ENCODE results near the gene RPS26. TPM values are rescaled to one million over a fixed set of nuclear protein-coding genes. Genes with fewer than 3 reads are reported as not detected.

The RPS26 gene
- 1,000 to 10,000 TPM in 2 of 4 donors, 100 to 1,000 TPM in 2; 381 to 1,639 (median 1,040) TPM for total RNA-seq

DNA sequence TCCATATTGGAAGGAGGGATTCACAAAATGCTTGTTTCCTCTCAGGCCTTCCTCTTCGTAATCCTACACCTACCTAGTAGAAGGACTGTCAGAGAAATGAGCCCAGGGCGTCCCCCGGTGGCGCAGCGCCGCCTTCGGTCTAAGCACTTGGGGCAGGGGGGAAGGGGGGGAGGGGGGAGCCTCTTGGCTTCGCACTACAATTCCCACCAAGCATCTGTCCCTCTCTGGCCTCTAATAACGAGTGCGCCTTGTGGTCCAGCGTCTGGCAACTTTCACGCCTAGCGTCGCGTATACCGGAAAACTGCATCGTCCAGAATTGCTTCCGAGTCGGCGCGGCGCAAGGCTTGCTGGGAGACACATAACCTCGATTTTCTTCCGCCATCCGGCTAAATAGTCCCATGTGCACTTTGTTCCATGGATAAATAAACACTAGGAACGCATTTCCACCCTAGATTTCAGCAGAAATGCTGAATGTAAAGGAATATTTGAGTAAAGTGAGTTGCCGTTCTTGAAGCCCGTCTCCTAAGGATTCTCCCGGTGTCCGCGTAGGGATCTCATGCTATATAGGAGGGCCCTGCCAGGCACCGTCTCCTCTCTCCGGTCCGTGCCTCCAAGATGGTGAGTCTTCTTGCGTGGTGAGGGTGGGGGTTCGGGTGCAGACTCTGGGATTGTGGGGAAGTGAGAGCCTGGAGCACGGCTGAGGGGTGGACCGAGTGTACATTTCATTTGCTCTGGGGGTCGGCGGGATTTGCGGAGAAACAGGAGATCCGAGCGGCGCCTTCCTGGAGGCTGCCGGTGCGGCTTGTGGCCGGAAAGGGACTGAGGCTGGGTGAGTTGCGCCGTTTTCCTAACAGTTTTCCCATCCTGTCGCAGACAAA lies at the start of gene RPS26:
RPS26 (plus strand) TSS at position 367 of the 878 bp plus-strand sequence; CDS start at position 616, 249 bp downstream.
- H3K27ac ChIP-seq: peak within 1 kb of the TSS; percentile 92 to 99 (median 96)
- no peaks in the 10 kb centered on the region for H3K9me3 ChIP-seq
- peak; percentile 90 for DNase-seq
- intact Hi-C loops (cut with DNase I): loop anchor here (10.0 kb wide), 1 partner anchor 63 kb away; the partner anchor contains the start of gene PA2G4
- no peaks in the 10 kb centered on the region for H3K27me3 ChIP-seq
- peaks cover 0 to 44% (median 21%) of the 10 kb centered on the region in 3 donors for H3K36me3 ChIP-seq
- H3K4me1 ChIP-seq: peaks cover 9 to 26% (median 18%) of the 10 kb centered on the region in 3 donors
- TF ChIP-seq, protein P1, sequence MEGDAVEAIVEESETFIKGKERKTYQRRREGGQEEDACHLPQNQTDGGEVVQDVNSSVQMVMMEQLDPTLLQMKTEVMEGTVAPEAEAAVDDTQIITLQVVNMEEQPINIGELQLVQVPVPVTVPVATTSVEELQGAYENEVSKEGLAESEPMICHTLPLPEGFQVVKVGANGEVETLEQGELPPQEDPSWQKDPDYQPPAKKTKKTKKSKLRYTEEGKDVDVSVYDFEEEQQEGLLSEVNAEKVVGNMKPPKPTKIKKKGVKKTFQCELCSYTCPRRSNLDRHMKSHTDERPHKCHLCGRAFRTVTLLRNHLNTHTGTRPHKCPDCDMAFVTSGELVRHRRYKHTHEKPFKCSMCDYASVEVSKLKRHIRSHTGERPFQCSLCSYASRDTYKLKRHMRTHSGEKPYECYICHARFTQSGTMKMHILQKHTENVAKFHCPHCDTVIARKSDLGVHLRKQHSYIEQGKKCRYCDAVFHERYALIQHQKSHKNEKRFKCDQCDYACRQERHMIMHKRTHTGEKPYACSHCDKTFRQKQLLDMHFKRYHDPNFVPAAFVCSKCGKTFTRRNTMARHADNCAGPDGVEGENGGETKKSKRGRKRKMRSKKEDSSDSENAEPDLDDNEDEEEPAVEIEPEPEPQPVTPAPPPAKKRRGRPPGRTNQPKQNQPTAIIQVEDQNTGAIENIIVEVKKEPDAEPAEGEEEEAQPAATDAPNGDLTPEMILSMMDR (IDR thresholded peaks at IDR 0.05): peak in 3 of 6 experiments; percentile 12 to 61 (median 30)
- TF ChIP-seq POLR2A (IDR thresholded peaks at IDR 0.05): peak in 3 of 4 donors; percentile 14 to 95 (median 84)
- H3K4me3 ChIP-seq: peak within 1 kb of the TSS; percentile 81 to 89 (median 82)
- WGBS, 2 donors: 0% methylated on average over 28 to 45 of the region's 50 CpGs

DNA sequence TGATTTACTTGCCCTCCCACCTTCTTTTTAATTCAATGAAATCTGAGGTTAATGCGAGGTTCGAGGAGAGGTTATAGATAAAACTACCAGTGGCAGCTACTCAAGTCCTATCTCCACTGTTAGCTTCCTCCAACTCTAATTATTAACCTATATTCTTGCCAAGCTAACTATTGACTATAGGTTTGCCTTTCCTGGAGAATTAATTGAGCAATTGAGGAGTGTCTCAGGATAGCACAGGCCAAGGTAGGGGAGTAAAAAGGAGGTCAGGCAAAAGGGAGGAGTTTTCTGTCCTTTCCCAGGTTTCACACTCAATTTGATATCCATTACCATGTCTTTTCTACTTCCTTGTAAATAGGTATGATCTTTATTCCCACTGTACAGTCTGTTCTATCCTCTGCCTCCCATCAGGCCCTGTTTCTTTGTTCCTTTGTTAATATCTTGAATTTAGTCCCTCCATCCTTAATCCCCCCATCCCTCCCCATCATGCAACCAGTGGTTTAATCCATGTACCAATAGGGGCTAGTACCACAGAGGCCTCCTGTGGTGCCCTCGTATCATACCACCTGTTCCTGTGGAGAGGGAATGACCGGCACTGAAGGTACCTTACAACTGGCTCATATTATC lies 48.4 kb upstream of the RPS26 start:
- WGBS, 2 donors: 87 to 88% methylated on average over 4 of the region's 4 CpGs
- intact Hi-C loops (cut with DNase I): loop anchor here (5.0 kb wide), 1 partner anchor 44 kb away; no protein-coding TSS in a partner anchor
- H3K27ac ChIP-seq: no peak overlapping the region
- H3K4me3 ChIP-seq: no peak overlapping the region
- DNase-seq: no peak
- TF ChIP-seq, protein P1 (IDR thresholded peaks at IDR 0.05): no peak
- no peak for TF ChIP-seq POLR2A (IDR thresholded peaks at IDR 0.05)
- peaks cover 11 to 19% (median 13%) of the 10 kb centered on the region in 3 donors for H3K4me1 ChIP-seq
- peaks cover 39 to 72% (median 47%) of the 10 kb centered on the region in 3 donors for H3K36me3 ChIP-seq
- no peaks in the 10 kb centered on the region for H3K9me3 ChIP-seq
- no peaks in the 10 kb centered on the region for H3K27me3 ChIP-seq

DNA sequence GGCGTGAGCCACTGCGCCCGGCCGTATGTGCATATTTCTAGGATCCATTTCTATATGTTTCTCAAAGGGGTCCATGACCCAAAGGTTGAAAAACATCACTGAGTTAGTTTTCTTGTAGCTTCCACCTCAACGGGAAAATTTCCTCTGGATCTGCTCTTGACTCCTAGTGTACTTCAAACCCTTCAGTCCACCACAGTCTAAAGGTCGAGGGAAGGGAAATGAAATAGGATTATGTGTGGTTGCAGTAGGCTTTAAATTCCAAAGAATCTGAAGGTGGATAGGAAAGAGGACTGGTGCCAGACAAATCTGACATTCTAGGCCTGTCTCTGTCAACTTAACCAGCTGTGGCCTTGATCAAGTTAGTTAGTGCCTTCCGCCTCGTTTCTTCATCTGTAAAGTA lies 46.4 kb upstream of the RPS26 start:
- 69 to 76% methylated on average over 4 to 8 of the region's 8 CpGs for WGBS, 2 donors
- Histone ChIP-seq H3K36me3 (peaks cover 31 to 70% (median 33%) of the 10 kb centered on the region in 3 donors), H3K4me3 (no peak overlapping the region), H3K9me3 (no peaks in the 10 kb centered on the region), H3K27ac (no peak overlapping the region), H3K27me3 (no peaks in the 10 kb centered on the region), H3K4me1 (peaks cover 11 to 22% (median 14%) of the 10 kb centered on the region in 3 donors)
- DNase-seq: no peak
- intact Hi-C loops (cut with DNase I): no loop called here
- TF ChIP-seq POLR2A (IDR thresholded peaks at IDR 0.05): no peak

DNA sequence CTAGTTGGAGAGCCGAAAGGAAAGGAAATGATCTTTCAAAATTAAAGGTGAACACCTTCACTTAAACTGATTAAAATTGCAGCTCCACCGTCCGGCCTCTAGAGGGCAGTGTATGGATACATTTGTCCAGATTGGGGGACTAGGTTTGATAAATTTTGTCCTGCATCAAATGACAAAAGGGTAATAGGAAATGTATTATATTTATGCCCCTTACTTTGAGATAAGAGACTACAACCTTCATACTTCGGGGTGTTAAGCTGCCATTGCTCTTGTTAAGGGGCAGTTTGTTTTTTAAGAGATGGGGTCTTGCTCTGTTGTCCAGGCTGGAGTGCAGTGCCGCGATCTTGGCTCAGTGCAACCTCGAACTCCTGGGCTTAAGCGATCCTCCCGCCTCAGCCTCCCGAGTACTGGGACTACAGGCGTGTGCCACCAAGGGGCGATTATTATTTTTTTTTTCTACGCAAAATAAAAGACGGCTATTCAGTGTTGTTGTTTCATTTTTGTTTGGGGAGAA lies 45.5 kb upstream of the RPS26 start:
- intact Hi-C loops (cut with DNase I): no loop called here
- no peak for DNase-seq

More for the DNA sequence above, 45.5 kb upstream of the RPS26 start:
- Histone ChIP-seq H3K27me3 (no peaks in the 10 kb centered on the region), H3K4me1 (peaks cover 11 to 22% (median 14%) of the 10 kb centered on the region in 3 donors), H3K9me3 (no peaks in the 10 kb centered on the region), H3K27ac (peak overlapping the region; percentile 75 to 92 (median 89)), H3K4me3 (peak overlapping the region; percentile 52 to 85 (median 54)), H3K36me3 (peaks cover 22 to 66% (median 24%) of the 10 kb centered on the region in 3 donors)
- TF ChIP-seq, protein P1 (IDR thresholded peaks at IDR 0.05): peak; percentile 81 to 92 (median 86)
- TF ChIP-seq POLR2A (IDR thresholded peaks at IDR 0.05): no peak
- 5 to 20% methylated on average over 11 to 14 of the region's 14 CpGs for WGBS, 2 donors

All from esophagus squamous epithelium (tissue), 5 donors.